GM18519 (cell line): ENCODE measurements around the gene BLM.

Experiments
- ATAC-seq: cut with Tn5 transposase; IDR thresholded peaks from one replicate; pipeline ENCODE4 v1.9.1; 2021; ENCODE audit warnings: mild to moderate bottlenecking, moderate library complexity; ENCODE audit not compliant: unreplicated experiment, low FRiP score

The BLM gene

DNA sequence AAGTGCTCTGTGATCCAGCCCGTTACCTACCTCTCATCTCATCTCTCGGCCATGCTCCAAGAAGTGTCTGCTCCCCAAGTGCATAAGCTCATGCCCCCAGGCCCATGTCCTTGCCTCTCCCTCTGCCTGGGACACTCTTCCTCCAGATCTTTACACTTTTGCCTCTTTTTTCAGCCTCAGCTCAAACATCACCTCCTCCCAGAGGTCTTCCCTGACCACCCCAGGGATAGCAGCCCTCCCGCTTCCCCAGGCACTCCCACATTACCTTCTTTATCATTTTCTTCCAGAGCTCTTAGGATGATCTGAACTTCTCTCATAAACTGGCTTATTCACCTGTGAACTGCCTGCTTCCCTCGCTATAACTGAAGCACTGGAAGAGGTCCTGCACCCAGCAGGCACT, 148.6 kb downstream of the BLM start:
- ATAC-seq: no peak
